WTC11 (cell line): ENCODE measurements around the gene EXPH5. TPM values are rescaled to one million over a fixed set of nuclear protein-coding genes. Genes with fewer than 3 reads are reported as not detected.

ENCODE experiments used
- ATAC-seq: fragments of 200-7000 bp; cut with Tn5 transposase; 2 replicates; pipeline ENCODE4 v1.10.0; 2021; ENCODE audit warnings: mild to moderate bottlenecking, moderate library complexity
- CTCF ChIA-PET: fragments of 300-600 bp; sonication (Branson Sonifier 250); formaldehyde crosslinking; loops from one replicate; lab custom pipeline; 2021; ENCODE audit warnings: antibody characterized with exemption; lab: Charles Lee
- POLR2A ChIA-PET: fragments of 350-600 bp; sonication (Branson Sonifier 250); formaldehyde crosslinking; loops from one replicate; lab custom pipeline; 2021; ENCODE audit warnings: antibody characterized with exemption; lab: Charles Lee
- DNase-seq: peaks from one replicate; pipeline ENCODE4 v3.0.0; 2021; ENCODE audit warnings: low spot score
- H3K27ac Mint-ChIP-seq: 2 replicates; pipeline ENCODE4 v1.8.0; 2021; ENCODE audit warnings: mixed read lengths
- H3K27me3 Mint-ChIP-seq: 2 replicates; pipeline ENCODE4 v1.8.0; 2021; ENCODE audit warnings: low read depth, mild to moderate bottlenecking, moderate library complexity, mixed read lengths
- H3K36me3 Mint-ChIP-seq: 2 replicates; pipeline ENCODE4 v1.8.0; 2021; ENCODE audit warnings: mixed read lengths
- H3K4me1 Mint-ChIP-seq: 2 replicates; pipeline ENCODE4 v1.8.0; 2022; ENCODE audit warnings: mixed read lengths
- H3K4me3 Mint-ChIP-seq: 2 replicates; pipeline ENCODE4 v1.8.0; 2021; ENCODE audit warnings: mild to moderate bottlenecking, moderate library complexity, mixed read lengths
- H3K9me3 Mint-ChIP-seq: 2 replicates; pipeline ENCODE4 v1.8.0; 2021; ENCODE audit warnings: mixed read lengths
- ATF6 ChIP-seq: sonication (generic); formaldehyde crosslinking; IDR thresholded peaks from 2 replicates; pipeline ENCODE4 v1.8.1; 2023; ENCODE audit warnings: mild to moderate bottlenecking, missing genetic modification reagents
- CBFB ChIP-seq: sonication (generic); formaldehyde crosslinking; IDR thresholded peaks from 2 replicates; pipeline ENCODE4 v1.8.1; 2022; ENCODE audit warnings: mild to moderate bottlenecking, low read depth, missing genetic modification reagents
- CREB1 ChIP-seq: sonication (generic); formaldehyde crosslinking; IDR thresholded peaks from 2 replicates; pipeline ENCODE4 v1.8.0; 2023; ENCODE audit warnings: mild to moderate bottlenecking, missing genetic modification reagents
- E2F1 ChIP-seq: sonication (generic); formaldehyde crosslinking; IDR thresholded peaks from 2 replicates; pipeline ENCODE4 v1.8.0; 2022; ENCODE audit warnings: mild to moderate bottlenecking, missing genetic modification reagents
- E2F4 ChIP-seq: sonication (generic); formaldehyde crosslinking; IDR thresholded peaks from 2 replicates; pipeline ENCODE4 v1.8.1; 2022; ENCODE audit warnings: low read depth, mild to moderate bottlenecking, moderate library complexity, missing genetic modification reagents, borderline replicate concordance
- ETV6 ChIP-seq: sonication (generic); formaldehyde crosslinking; IDR thresholded peaks from 2 replicates; pipeline ENCODE4 v1.8.1; 2022; ENCODE audit warnings: mild to moderate bottlenecking, missing genetic modification reagents
- FOXK1 ChIP-seq: sonication (generic); formaldehyde crosslinking; IDR thresholded peaks from 2 replicates; pipeline ENCODE4 v1.8.0; 2022; ENCODE audit warnings: mild to moderate bottlenecking, moderate library complexity, missing genetic modification reagents
- GTF2I ChIP-seq: fragments of 250-450 bp; sonication (Bioruptor Pico); conservative IDR thresholded peaks from 2 replicates; pipeline ENCODE4 v1.4.0; 2021; ENCODE audit warnings: mild to moderate bottlenecking
- HMGA2 ChIP-seq: fragments of 250-450 bp; sonication (Bioruptor Pico); IDR thresholded peaks from 2 replicates; pipeline ENCODE4 v1.4.0; 2021; ENCODE audit warnings: mild to moderate bottlenecking, moderate library complexity
- JUN ChIP-seq: sonication (generic); formaldehyde crosslinking; IDR thresholded peaks from 2 replicates; pipeline ENCODE4 v1.8.0; 2023; ENCODE audit warnings: mild to moderate bottlenecking, missing genetic modification reagents
- MAX ChIP-seq: sonication (generic); formaldehyde crosslinking; IDR thresholded peaks from 2 replicates; pipeline ENCODE4 v1.8.0; 2022; ENCODE audit warnings: mild to moderate bottlenecking, missing genetic modification reagents
- MXD4 ChIP-seq: fragments of 250-450 bp; sonication (Bioruptor Pico); IDR thresholded peaks from 2 replicates; pipeline ENCODE4 v1.8.0; 2021; ENCODE audit warnings: mild to moderate bottlenecking, moderate library complexity, borderline replicate concordance
- PRRX2 ChIP-seq: fragments of 250-450 bp; sonication (Bioruptor Pico); IDR thresholded peaks from 2 replicates; pipeline ENCODE4 v1.8.0; 2021; ENCODE audit warnings: mild to moderate bottlenecking
- SMAD4 ChIP-seq: sonication (generic); formaldehyde crosslinking; IDR thresholded peaks from 2 replicates; pipeline ENCODE4 v1.8.0; 2022; ENCODE audit warnings: mild to moderate bottlenecking, missing genetic modification reagents
- TCF7 ChIP-seq: sonication (generic); formaldehyde crosslinking; IDR thresholded peaks from 2 replicates; pipeline ENCODE4 v1.8.0; 2022; ENCODE audit warnings: mild to moderate bottlenecking, low read depth, missing genetic modification reagents, moderate library complexity
- ZNF263 ChIP-seq: sonication (generic); formaldehyde crosslinking; IDR thresholded peaks from 2 replicates; pipeline ENCODE4 v1.8.1; 2022; ENCODE audit warnings: low read depth, mild to moderate bottlenecking, moderate library complexity, missing genetic modification reagents
- ZNF317 ChIP-seq: sonication (generic); formaldehyde crosslinking; IDR thresholded peaks from 2 replicates; pipeline ENCODE4 v1.8.1; 2023; ENCODE audit warnings: low read depth, mild to moderate bottlenecking, moderate library complexity, missing genetic modification reagents, borderline replicate concordance
- total RNA-seq: library from RNA; stranded (reverse); gene quantifications from 3 replicates; pipeline ENCODE4 v1.2.3, GENCODE V29; 2021
- TF ChIP-seq, protein P1 (sequence below): fragments of 250-450 bp; sonication (Bioruptor Pico); IDR thresholded peaks from 2 replicates; pipeline ENCODE4 v1.9.0; 2021; ENCODE audit warnings: mild to moderate bottlenecking, borderline replicate concordance

Gene EXPH5
- total RNA-seq, 1 experiment from 2014 or later: 11.2 TPM

GRCh38 chr11:108597736-108598355 lies 4.3 kb upstream of the EXPH5 start (continued):
- no peak for TF ChIP-seq E2F1 (CRISPR knock-in tag)
- TF ChIP-seq ETV6: no peak
- no peak for TF ChIP-seq FOXK1 (CRISPR knock-in tag)
- no peak for TF ChIP-seq MXD4 (CRISPR knock-in tag)
- TF ChIP-seq ATF6: no peak
- TF ChIP-seq PRRX2 (CRISPR knock-in tag): no peak
- TF ChIP-seq HMGA2 (CRISPR knock-in tag): no peak
- TF ChIP-seq, protein P1, sequence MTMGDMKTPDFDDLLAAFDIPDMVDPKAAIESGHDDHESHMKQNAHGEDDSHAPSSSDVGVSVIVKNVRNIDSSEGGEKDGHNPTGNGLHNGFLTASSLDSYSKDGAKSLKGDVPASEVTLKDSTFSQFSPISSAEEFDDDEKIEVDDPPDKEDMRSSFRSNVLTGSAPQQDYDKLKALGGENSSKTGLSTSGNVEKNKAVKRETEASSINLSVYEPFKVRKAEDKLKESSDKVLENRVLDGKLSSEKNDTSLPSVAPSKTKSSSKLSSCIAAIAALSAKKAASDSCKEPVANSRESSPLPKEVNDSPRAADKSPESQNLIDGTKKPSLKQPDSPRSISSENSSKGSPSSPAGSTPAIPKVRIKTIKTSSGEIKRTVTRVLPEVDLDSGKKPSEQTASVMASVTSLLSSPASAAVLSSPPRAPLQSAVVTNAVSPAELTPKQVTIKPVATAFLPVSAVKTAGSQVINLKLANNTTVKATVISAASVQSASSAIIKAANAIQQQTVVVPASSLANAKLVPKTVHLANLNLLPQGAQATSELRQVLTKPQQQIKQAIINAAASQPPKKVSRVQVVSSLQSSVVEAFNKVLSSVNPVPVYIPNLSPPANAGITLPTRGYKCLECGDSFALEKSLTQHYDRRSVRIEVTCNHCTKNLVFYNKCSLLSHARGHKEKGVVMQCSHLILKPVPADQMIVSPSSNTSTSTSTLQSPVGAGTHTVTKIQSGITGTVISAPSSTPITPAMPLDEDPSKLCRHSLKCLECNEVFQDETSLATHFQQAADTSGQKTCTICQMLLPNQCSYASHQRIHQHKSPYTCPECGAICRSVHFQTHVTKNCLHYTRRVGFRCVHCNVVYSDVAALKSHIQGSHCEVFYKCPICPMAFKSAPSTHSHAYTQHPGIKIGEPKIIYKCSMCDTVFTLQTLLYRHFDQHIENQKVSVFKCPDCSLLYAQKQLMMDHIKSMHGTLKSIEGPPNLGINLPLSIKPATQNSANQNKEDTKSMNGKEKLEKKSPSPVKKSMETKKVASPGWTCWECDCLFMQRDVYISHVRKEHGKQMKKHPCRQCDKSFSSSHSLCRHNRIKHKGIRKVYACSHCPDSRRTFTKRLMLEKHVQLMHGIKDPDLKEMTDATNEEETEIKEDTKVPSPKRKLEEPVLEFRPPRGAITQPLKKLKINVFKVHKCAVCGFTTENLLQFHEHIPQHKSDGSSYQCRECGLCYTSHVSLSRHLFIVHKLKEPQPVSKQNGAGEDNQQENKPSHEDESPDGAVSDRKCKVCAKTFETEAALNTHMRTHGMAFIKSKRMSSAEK: no peak
- TF ChIP-seq E2F4 (CRISPR knock-in tag): no peak
- TF ChIP-seq, all 79 proteins: peak for 0

DNA sequence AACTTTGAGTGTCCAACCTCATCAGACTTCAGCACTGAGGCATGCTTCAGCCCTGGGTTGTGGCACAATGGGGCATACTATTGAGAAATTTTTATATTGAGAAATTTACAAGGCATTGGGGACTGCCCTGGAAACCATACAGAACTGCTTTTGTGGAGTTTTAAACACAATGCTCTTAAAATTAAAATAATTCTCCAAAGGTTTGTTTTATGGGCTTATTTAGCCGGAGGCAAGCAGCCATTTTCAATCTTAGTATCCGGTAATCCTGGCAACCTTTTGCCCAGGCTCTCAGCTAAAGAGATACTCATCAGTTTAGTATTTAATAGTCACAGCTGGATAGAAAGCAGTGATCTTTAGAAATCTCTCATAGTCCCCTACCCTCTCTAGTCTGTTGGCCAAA lies 3.1 kb upstream of the EXPH5 start:
- peaks cover 30% of the 10 kb centered on the region for H3K4me1 Mint-ChIP-seq

GRCh38 chr11:108593923-108594434 lies 411 bp upstream of the EXPH5 start:
- peak overlapping the region; percentile 93 for H3K27ac Mint-ChIP-seq
- no peaks in the 10 kb centered on the region; the same call in 1 of the 2 replicates for H3K36me3 Mint-ChIP-seq
- DNase-seq (no peak), ATAC-seq (no peak)
- ChIA-PET POLR2A (no interaction called here), CTCF (no interaction called here)
- peak overlapping the region; percentile 94 for H3K4me3 Mint-ChIP-seq
- TF ChIP-seq GTF2I: no peak
- no peak for TF ChIP-seq MAX
- TF ChIP-seq SMAD4 (CRISPR knock-in tag): no peak
- TF ChIP-seq TCF7 (CRISPR knock-in tag): no peak
- 0 out of 2 replicates have a peak, but pooled peaks have one; percentile 9 for TF ChIP-seq ZNF263 (CRISPR knock-in tag)
- TF ChIP-seq CBFB: no peak
- no peak for TF ChIP-seq JUN (CRISPR knock-in tag)
- TF ChIP-seq CREB1 (CRISPR knock-in tag): no peak
- no peak for TF ChIP-seq ZNF317 (CRISPR knock-in tag)
- peaks cover 17% of the 10 kb centered on the region for H3K27me3 Mint-ChIP-seq
- no peaks in the 10 kb centered on the region for H3K9me3 Mint-ChIP-seq
- H3K4me1 Mint-ChIP-seq: peaks cover 32% of the 10 kb centered on the region

More for the DNA sequence above, 3.1 kb upstream of the EXPH5 start:
- ATAC-seq: no peak
- POLR2A ChIA-PET: no interaction called here
- H3K27me3 Mint-ChIP-seq: peaks cover 16% of the 10 kb centered on the region
- TF ChIP-seq JUN (CRISPR knock-in tag): no peak
- TF ChIP-seq, all 79 proteins: peak for 0
- Mint-ChIP-seq H3K36me3 (no peaks in the 10 kb centered on the region; the same call in 1 of the 2 replicates), H3K4me3 (no peak overlapping the region), H3K9me3 (no peaks in the 10 kb centered on the region), H3K27ac (no peak overlapping the region)
- CTCF ChIA-PET: no interaction called here
- no peak for DNase-seq
